HUES64 (cell line): Measurements from ENCODE around the gene RANBP17.
"Not testable (repeated sequence)": the region's sequence is repeated elsewhere in the genome, so short reads cannot be mapped to it uniquely, and the experiment has no call there.

Experiments
- H3K27ac ChIP-seq: 2 replicates; pipeline ENCODE4 v1.7.0; 2013; ENCODE audit warnings: low read depth, low read length, inconsistent platforms
- H3K27me3 ChIP-seq: 2 replicates; pipeline ENCODE4 v1.6.1; 2013; ENCODE audit warnings: mild to moderate bottlenecking, low read length; ENCODE audit not compliant: insufficient read depth
- H3K36me3 ChIP-seq: 2 replicates; pipeline ENCODE4 v1.6.1; 2013; ENCODE audit warnings: mild to moderate bottlenecking, low read length; ENCODE audit not compliant: insufficient read depth
- H3K4me1 ChIP-seq: 2 replicates; pipeline ENCODE4 v1.6.1; 2013; ENCODE audit warnings: mild to moderate bottlenecking, low read length, moderate library complexity; ENCODE audit not compliant: insufficient read depth
- H3K4me3 ChIP-seq: 2 replicates; pipeline ENCODE4 v1.5.1; 2013; ENCODE audit warnings: mild to moderate bottlenecking, low read length, moderate library complexity
- H3K9ac ChIP-seq: 2 replicates; pipeline ENCODE4 v1.6.1; 2013; ENCODE audit warnings: mild to moderate bottlenecking, low read depth, low read length
- H3K9me3 ChIP-seq: 2 replicates; pipeline ENCODE4 v1.6.1; 2013; ENCODE audit warnings: low read depth, low read length; ENCODE audit not compliant: insufficient read depth
- WGBS: fragments of 150-250, 120-280 bp; methylation state at CpG from one replicate; pipeline ENCODE4 v1.1.7; 2013; ENCODE audit warnings: missing lambda C conversion rate; 5-methylcytosine and 5-hydroxymethylcytosine counted together

The RANBP17 gene

DNA sequence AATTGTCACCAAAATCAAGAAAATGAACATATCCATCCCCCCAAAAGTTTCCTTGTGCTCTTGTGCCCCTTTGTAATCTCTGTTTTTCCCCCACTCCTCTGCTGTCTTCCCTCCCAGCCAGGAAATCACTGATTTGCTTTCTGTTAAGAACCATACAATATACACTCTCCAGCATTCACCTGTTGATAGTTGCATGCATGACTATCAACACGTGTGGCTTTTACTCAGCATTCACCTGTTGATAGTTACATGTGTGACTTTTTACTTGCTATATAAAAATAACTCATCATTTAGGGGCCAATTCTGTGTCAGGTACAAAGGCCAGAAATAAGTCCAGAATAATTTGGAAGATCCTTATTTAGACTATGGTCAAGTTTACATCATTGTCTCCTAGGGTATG, 6.0 kb downstream of the RANBP17 start:
- H3K9me3 ChIP-seq, result peaks cover 2% of the 10 kb centered on the region; the same call in 1 of the 2 replicates
- WGBS, result no CpG with 5 or more reads among the region's 1 CpG
- H3K27ac ChIP-seq, result no peak overlapping the region
- H3K36me3 ChIP-seq, result no peaks in the 10 kb centered on the region
- no peak overlapping the region for H3K4me3 ChIP-seq
- H3K9ac ChIP-seq, result no peak overlapping the region
- H3K4me1 ChIP-seq, result peaks cover 12% of the 10 kb centered on the region
- peaks cover 9% of the 10 kb centered on the region for H3K27me3 ChIP-seq

DNA sequence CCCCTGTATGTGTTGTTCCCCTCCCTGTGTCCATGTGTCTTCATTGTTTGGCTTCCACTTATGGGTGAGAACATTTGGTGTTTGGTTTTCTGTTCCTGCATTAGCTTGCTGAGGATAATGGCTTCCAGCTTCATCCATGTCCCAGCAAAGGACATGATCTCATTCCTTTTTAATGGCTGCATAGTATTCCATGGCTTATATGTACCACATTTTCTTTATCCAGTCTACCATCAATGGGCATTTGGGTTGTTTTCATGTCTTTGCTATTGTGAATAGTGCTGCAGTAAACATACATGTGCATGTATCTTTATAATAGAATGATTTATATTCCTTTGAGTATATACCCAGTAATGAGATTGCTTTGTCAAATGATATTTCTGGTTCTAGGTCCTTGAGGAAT, 8.6 kb downstream of the RANBP17 start:
- H3K9ac ChIP-seq, H3K36me3 ChIP-seq, H3K27me3 ChIP-seq, H3K4me1 ChIP-seq, H3K27ac ChIP-seq, H3K4me3 ChIP-seq, H3K9me3 ChIP-seq: not testable (repeated sequence)

DNA sequence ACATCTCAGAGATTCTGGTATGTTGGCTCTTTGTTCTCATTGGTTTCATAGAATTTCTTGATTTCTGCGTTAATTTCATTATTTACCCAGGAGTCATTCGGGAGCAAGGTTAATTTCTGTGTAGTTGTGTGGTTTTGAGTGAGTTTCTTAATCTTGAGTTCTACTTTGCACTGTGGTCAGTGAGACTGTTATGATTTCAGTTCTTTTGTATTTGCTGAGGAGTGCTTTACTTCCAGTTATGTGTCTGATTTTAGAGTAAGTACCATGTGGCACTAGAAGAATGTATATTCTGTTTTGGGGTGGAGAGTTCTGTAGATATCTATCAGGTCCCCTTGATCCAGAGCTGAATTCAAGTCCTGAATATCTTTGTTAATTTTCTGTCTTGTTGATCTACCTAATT, 12.2 kb downstream of the RANBP17 start:
- Histone ChIP-seq H3K4me3 (no peak overlapping the region), H3K9ac (no peak overlapping the region), H3K27me3 (no peaks in the 10 kb centered on the region), H3K36me3 (peaks cover 2% of the 10 kb centered on the region; the same call in 1 of the 2 replicates), H3K9me3 (peaks cover 2% of the 10 kb centered on the region; the same call in 1 of the 2 replicates), H3K27ac (no peak overlapping the region), H3K4me1 (peaks cover 1% of the 10 kb centered on the region; the same call in 1 of the 2 replicates)
- 96% methylated on average over 2 of the region's 2 CpGs for WGBS

DNA sequence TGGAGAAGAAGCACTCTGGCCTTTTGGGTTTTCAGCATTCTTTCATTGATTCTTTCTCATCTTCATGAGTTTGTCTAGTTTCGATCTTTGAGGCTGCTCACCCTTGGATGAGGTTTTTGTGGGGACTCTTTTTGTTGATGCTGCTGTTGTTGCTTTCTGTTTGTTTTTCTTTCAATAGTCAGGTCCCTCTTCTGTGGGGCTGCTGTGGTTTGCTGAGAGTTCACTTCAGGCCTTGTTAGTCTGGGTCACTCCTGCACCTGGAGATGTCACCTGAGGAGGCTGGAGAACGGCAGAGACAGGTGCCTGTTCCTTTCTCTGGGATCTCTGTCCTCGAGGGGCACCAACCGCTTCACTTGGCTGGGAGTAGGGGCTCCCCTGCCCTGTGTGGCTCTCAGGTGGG, 14.0 kb downstream of the RANBP17 start:
- Histone ChIP-seq H3K27me3 (no peaks in the 10 kb centered on the region), H3K4me1 (no peaks in the 10 kb centered on the region), H3K4me3 (no peak overlapping the region), H3K9ac (no peak overlapping the region), H3K27ac (no peak overlapping the region), H3K9me3 (no peaks in the 10 kb centered on the region), H3K36me3 (peaks cover 15% of the 10 kb centered on the region)
- WGBS, result 90% methylated on average over 4 of the region's 4 CpGs

DNA sequence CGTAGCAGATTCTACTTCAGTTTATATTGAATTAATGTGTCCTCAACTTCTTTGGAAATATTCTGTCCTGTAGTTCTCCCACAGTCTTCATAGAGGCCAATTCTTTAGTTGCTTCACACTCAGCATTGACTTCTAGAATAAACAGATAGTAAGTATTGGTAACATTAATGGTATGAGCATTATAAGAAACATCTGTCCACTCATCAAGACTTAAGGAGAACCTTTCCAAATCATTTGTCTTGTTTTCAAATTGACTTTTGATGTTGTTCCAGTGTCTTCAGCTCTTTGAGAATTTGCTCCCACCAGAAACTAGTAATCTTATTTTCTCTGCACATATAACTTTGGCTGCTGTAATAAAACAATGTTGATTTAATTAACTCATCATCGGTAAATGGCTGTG, 18.3 kb downstream of the RANBP17 start:
- WGBS, result 100% methylated on average over 2 of the region's 2 CpGs
- no peaks in the 10 kb centered on the region for H3K4me1 ChIP-seq
- no peaks in the 10 kb centered on the region for H3K27me3 ChIP-seq

DNA sequence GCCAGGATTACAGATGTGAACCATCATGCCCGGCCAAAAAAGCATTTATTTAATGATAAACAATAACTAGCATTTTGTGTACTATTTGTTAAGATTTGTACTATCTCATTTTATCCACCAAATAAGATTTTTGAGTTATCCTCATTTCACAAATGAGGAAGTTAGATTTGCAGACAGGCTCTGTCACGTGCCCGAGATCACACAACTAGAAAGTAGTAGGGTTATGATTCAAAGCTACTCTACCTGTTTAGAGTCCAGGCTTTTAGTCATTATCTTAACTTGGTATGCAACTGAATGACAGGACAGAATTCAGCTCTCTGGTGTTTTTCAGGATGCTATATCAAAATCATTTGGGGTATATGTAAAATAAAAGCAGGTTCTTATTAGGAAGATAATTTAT, 20.5 kb downstream of the RANBP17 start:
- Histone ChIP-seq H3K27me3 (no peaks in the 10 kb centered on the region), H3K36me3 (peaks cover 33% of the 10 kb centered on the region), H3K4me3 (no peak overlapping the region), H3K9me3 (no peaks in the 10 kb centered on the region), H3K4me1 (no peaks in the 10 kb centered on the region), H3K27ac (no peak overlapping the region), H3K9ac (no peak overlapping the region)
- 96% methylated on average over 2 of the region's 3 CpGs for WGBS

More for the DNA sequence above, 18.3 kb downstream of the RANBP17 start:
- Histone ChIP-seq H3K9ac (no peak overlapping the region), H3K9me3 (no peaks in the 10 kb centered on the region), H3K27ac (no peak overlapping the region), H3K36me3 (peaks cover 33% of the 10 kb centered on the region), H3K4me3 (no peak overlapping the region)

DNA sequence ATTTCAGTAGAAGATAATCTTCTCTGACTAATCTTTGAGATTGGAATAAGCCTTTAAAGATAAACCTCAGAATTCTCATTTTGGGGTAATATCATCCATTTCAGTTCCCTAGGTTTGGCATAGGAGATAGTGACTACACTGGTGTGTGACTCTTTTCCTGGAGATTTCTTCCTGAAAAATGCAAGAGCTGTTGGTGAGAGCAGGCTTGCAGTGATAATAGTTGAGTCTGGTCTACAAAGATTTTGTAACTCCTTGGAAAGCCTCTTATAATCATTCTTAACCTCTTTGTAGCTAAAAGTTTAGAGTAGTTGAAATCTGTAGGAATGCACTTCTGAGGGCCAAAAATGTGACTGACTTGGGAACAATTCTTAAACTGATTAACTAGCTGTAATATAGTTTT, 23.4 kb downstream of the RANBP17 start:
- Histone ChIP-seq H3K27ac (no peak overlapping the region), H3K9ac (no peak overlapping the region), H3K27me3 (no peaks in the 10 kb centered on the region), H3K36me3 (peaks cover 18% of the 10 kb centered on the region), H3K4me3 (no peak overlapping the region), H3K9me3 (no peaks in the 10 kb centered on the region), H3K4me1 (no peaks in the 10 kb centered on the region)

DNA sequence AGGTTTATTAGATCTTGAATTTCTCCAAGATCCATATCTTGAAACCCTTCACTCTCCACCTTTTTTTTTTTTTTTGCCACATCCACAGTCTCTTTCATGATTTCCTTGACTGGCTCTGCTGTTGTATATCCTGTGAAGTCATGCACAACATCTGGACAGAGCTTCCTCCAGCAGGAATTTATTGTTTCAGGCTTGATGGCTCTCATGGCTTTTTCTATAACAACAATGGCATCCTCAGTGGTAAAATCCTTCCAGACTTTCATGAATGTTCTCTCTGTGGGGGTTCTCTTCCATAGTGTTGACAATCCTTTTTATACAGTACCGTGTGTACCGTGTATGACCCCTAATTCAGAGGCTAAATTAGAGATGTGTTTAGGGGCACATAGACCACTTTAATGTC, 24.0 kb downstream of the RANBP17 start:
- Histone ChIP-seq H3K4me3 (no peak overlapping the region), H3K36me3 (peaks cover 17% of the 10 kb centered on the region), H3K9me3 (no peaks in the 10 kb centered on the region), H3K27ac (no peak overlapping the region), H3K9ac (no peak overlapping the region), H3K27me3 (no peaks in the 10 kb centered on the region), H3K4me1 (no peaks in the 10 kb centered on the region)
- WGBS, result 85% methylated on average over 2 of the region's 2 CpGs

DNA sequence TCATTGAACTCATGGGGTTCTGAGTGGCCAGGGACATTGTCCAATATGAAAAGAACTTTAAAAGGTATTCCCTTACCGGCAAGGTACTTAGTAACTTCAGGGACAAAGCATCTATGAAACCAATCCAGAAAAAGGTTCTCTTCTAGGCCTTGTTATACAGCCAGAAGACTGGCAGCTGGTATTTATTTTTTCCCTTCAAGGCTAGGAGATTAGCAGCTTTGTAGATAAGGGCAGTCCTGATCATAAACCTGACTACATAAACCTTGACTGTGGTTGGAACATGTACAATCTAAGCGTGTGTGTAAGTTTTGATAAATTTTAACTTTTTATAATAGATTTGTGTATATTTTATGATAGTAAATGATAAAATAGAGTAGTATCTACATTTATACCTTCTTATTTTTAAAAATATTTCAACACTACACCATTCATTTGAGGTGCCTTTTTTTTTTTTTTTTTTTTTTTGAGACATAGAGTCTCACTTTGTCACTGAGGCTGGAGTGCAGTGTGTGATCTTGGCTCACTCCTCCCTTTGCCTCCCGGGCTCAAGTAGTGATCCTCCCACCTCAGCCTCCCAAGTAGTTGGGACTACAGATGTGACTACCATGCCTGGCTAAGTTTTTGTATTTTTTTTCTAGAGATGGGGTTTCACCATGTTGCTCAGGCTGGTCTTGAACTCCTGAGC, 24.5 kb downstream of the RANBP17 start:
- Histone ChIP-seq H3K9ac (no peak overlapping the region), H3K27me3 (no peaks in the 10 kb centered on the region), H3K9me3 (no peaks in the 10 kb centered on the region), H3K27ac (no peak overlapping the region), H3K4me3 (no peak overlapping the region), H3K36me3 (peaks cover 16% of the 10 kb centered on the region), H3K4me1 (no peaks in the 10 kb centered on the region)
- 97% methylated on average over 2 of the region's 3 CpGs for WGBS

DNA sequence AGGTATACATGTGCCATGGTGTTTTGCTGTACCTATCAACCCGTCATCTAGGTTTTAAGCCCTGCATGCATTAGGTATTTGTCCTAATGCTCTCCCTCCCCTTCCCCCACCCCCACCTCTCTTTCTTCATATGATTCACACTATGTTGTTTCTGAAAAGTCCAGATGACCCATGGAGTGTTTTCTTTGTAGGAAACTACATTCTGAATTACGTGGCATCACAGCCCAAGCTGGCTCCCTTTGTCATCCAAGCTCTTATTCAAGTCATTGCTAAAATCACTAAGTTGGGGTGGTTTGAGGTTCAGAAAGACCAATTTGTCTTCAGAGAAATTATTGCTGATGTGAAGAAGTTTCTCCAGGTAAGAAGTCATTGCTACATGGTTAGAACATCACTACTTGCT, 30.4 kb downstream of the RANBP17 start:
- Histone ChIP-seq H3K36me3 (peaks cover 7% of the 10 kb centered on the region), H3K27ac (no peak overlapping the region), H3K27me3 (no peaks in the 10 kb centered on the region), H3K4me3 (no peak overlapping the region), H3K9ac (no peak overlapping the region), H3K9me3 (no peaks in the 10 kb centered on the region), H3K4me1 (no peaks in the 10 kb centered on the region)
- 100% methylated on average over 2 of the region's 2 CpGs for WGBS

DNA sequence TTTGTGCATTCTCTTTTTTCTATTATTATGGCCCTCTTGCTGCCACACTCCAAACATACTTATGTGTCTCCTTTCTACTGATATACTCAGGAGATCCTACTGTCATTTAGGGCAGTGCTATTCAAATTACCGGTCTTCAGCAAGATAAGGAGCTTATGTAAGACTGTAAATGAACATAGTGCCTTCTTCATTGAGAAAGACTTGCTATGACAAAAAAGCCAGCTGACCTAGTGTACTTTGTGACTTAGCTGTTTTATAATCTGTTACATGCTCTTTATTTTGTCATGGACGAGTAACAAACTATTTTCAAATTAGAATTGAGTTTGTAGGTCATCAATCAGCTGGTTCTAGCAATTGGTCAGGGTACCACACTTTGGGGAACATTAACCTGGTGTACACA, 32.8 kb downstream of the RANBP17 start:
- Histone ChIP-seq H3K4me3 (no peak overlapping the region), H3K9ac (no peak overlapping the region)
- WGBS, result 74% methylated on average over 2 of the region's 2 CpGs

DNA sequence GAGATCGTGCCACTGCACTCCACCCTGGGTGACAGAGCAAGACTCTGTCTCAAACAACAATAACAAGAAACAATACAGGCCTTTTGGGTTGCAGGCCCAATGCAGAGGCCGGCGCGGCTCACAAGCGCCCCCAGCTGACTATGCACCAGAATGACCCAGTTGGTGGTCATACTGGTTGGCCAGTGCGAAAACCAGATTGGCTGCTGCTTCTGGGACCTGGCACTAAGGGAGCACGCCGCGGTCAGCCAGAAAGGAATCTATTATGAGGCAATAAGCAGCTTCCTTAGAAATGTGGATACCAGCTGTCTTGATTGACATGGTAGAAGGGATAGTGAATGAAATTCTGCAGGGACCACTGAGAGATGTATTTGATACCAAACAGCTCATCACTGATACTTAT, 35.0 kb downstream of the RANBP17 start:
- Histone ChIP-seq H3K27me3 (no peaks in the 10 kb centered on the region), H3K4me3 (no peak overlapping the region), H3K9me3 (no peaks in the 10 kb centered on the region), H3K36me3 (peaks cover 7% of the 10 kb centered on the region), H3K9ac (no peak overlapping the region), H3K4me1 (no peaks in the 10 kb centered on the region), H3K27ac (no peak overlapping the region)
- 59% methylated on average over 9 of the region's 9 CpGs for WGBS

More for the DNA sequence above, 32.8 kb downstream of the RANBP17 start:
- Histone ChIP-seq H3K9me3 (no peaks in the 10 kb centered on the region), H3K36me3 (peaks cover 7% of the 10 kb centered on the region), H3K27ac (no peak overlapping the region), H3K4me1 (no peaks in the 10 kb centered on the region), H3K27me3 (no peaks in the 10 kb centered on the region)
